ENCODE measurements around the gene PHF20. TPM values are rescaled to one million over a fixed set of nuclear protein-coding genes. Genes with fewer than 3 reads are reported as not detected.

PHF20 gene
- polyA plus RNA-seq, 6 donors from 2014 or later, result 150 to 257 (median 154) TPM

DNA sequence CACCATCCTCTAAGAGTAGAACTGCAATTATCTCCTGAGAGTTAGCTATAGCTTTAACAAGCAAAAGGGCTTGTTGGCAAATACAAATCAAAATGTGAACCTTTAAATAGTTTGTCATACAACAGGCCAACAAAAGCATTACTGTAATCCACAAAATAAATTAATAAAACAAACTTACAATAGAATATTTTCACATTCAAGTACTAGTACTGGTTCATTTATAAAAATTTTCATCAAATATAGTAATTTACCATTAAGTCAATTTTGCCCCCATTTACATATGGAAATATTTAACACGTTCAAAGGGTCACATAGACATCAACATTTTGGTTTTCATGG lies 39.2 kb upstream of the PHF20 start:
- Mint-ChIP-seq H3K9me3 (no peaks in the 10 kb centered on the region), H3K4me3 (no peak overlapping the region), H3K27ac (peak overlapping the region in 2 of 6 donors; percentile 56 to 78), H3K27me3 (no peaks in the 10 kb centered on the region), H3K4me1 (peaks cover 9 to 41% (median 25%) of the 10 kb centered on the region in 3 donors), H3K36me3 (peaks cover 14 to 22% of the 10 kb centered on the region in 2 donors)
- no peak for DNase-seq
- ATAC-seq (ENCODE audit: low read depth in 2 of 2), result no peak

DNA sequence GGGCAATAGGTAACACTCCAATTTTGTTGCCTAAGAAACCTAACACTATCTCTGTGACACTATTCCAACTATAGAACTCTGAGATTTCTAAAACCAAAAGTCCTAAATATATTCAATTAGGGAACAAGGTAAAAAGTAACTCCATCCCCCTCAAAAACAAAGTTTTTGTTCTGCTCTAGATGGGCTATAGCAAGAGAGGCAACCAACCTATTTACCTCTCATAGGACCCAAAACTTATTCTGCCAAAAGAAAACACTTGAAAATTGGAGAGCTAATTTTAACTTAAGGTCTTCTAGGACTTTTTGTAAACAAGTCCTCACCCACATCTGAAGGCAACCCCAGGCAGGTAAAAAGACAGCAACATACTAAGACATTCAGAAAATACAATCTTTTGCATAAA lies 37.4 kb upstream of the PHF20 start:
- peaks cover 17 to 55% (median 36%) of the 10 kb centered on the region in 3 donors for H3K4me1 Mint-ChIP-seq
- peaks cover 25 to 31% of the 10 kb centered on the region in 2 donors for H3K36me3 Mint-ChIP-seq
- peak overlapping the region in 3 of 8 donors; percentile 0 to 39 (median 13) for H3K4me3 Mint-ChIP-seq
- no peaks in the 10 kb centered on the region for H3K9me3 Mint-ChIP-seq
- no peaks in the 10 kb centered on the region for H3K27me3 Mint-ChIP-seq
- H3K27ac Mint-ChIP-seq, result peak overlapping the region in 3 of 6 donors; percentile 24 to 78 (median 48)
- DNase-seq (no peak), ATAC-seq (ENCODE audit: low read depth in 2 of 2) (no peak)

DNA sequence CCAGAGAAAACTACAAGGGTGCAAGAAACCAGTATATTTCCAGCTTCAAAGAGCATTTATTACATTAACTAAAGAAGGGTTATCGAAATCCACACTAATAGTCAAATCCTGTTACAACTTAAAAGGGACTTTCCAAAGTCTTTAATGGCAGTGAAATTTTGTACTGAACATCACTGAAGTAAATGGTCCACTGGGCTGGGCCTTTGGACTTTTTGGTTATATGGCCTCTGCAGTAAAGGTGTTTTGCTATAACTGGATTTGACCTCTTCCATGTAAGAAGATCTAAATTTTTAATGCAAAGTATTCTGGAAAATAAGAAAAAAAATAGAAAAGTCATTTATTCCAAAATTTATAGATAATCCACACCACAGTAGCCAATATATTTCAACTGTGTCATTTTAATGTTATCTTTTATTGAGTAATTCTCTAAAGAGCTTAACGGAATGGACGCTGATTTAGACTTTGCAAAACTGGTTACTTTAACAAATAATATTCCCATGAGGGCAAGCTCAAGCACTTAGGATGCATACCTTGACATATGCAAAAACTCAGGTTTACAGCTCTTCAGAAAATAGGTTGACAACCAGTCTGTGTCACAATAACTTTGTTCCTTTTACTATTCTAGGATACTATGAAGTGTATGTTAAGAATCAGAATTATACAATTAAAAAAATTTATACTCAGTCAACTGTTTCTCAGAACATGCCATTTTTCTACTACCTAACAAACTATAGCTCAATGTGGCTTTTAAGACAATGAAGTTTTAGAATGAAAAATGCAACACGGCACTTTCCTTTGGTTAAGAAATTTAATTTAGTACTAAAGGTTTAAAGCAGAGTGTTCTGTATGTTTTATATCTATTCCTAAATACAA lies 36.8 kb upstream of the PHF20 start:
- Mint-ChIP-seq H3K36me3 (peaks cover 28 to 37% of the 10 kb centered on the region in 2 donors), H3K4me1 (peaks cover 19 to 59% (median 42%) of the 10 kb centered on the region in 3 donors)
- DNase-seq, result no peak

DNA sequence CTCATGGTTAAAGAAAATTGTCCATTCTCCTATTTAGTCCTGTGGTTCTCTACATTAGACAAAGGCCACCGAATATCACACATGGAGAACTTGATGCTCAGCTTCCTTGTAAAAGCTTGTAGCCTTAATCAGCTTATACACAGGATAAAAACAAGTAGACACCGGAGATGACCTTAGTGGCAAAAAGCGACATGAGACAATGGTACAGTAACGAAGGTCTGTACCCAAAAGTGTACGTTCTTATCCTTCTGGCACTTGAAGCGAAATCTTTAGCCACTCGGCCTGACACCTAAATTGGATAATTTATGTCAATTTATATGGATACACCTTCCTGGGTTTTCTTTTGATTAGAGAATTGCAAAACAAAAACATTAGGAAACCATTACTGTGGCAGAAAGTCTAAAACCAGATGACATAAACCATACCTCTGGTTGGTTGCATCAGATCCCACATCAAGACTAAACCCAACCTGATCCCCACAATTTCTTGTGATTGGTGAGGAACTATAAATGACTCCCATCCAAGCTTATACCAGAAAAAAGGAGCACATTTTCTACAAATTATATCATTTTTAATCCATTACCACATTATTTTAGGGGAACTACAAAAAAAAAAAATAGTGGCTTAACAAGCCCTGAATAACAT lies 35.9 kb upstream of the PHF20 start:
- DNase-seq (no peak), ATAC-seq (ENCODE audit: low read depth in 2 of 2) (no peak)
- peak overlapping the region in 1 of 8 donors; percentile 5 for H3K4me3 Mint-ChIP-seq
- peak overlapping the region in 2 of 6 donors; percentile 31 to 44 for H3K27ac Mint-ChIP-seq
- H3K9me3 Mint-ChIP-seq, result no peaks in the 10 kb centered on the region
- peaks cover 24 to 58% (median 47%) of the 10 kb centered on the region in 3 donors for H3K4me1 Mint-ChIP-seq
- peaks cover 35 to 38% of the 10 kb centered on the region in 2 donors for H3K36me3 Mint-ChIP-seq
- no peaks in the 10 kb centered on the region for H3K27me3 Mint-ChIP-seq

More for the DNA sequence above, 36.8 kb upstream of the PHF20 start:
- peak in 1 of 2 donors; percentile 25 for ATAC-seq (ENCODE audit: low read depth in 2 of 2)
- H3K4me3 Mint-ChIP-seq, result peak overlapping the region in 2 of 8 donors; percentile 13 to 33
- peak overlapping the region in 1 of 6 donors; percentile 78 for H3K27ac Mint-ChIP-seq
- H3K27me3 Mint-ChIP-seq, result no peaks in the 10 kb centered on the region
- H3K9me3 Mint-ChIP-seq, result no peaks in the 10 kb centered on the region

DNA sequence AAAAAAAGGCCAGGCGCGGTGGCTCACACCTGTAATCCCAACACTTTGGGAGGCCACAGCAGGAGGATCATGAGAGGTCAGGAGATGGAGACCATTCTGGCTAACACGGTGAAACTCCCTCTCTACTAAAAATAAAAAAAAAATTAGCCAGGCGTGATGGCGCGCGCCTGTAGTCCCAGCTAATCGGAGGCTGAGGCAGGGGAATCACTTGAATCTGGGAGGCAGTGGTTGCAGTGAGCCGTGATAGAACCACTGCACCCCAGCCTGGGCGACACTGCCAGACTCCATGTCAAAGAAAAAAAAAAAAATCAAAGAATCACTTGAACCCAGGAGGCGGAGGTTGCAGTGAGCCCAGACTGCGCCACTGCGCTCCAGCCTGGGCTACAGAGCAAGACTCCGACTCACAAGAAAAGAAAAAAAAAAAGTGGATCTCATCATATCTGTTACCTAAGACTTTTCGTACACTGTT lies 33.9 kb upstream of the PHF20 start:
- Mint-ChIP-seq H3K9me3 (peaks cover 0 to 2% (median 0%) of the 10 kb centered on the region in 7 donors), H3K27ac (peak overlapping the region in 4 of 6 donors; percentile 10 to 77 (median 54)), H3K27me3 (no peaks in the 10 kb centered on the region), H3K36me3 (peaks cover 33 to 43% of the 10 kb centered on the region in 2 donors), H3K4me1 (peaks cover 32 to 59% (median 47%) of the 10 kb centered on the region in 3 donors), H3K4me3 (peak overlapping the region in 4 of 8 donors; percentile 35 to 58 (median 44))
- DNase-seq (no peak), ATAC-seq (ENCODE audit: low read depth in 2 of 2) (no peak)

DNA sequence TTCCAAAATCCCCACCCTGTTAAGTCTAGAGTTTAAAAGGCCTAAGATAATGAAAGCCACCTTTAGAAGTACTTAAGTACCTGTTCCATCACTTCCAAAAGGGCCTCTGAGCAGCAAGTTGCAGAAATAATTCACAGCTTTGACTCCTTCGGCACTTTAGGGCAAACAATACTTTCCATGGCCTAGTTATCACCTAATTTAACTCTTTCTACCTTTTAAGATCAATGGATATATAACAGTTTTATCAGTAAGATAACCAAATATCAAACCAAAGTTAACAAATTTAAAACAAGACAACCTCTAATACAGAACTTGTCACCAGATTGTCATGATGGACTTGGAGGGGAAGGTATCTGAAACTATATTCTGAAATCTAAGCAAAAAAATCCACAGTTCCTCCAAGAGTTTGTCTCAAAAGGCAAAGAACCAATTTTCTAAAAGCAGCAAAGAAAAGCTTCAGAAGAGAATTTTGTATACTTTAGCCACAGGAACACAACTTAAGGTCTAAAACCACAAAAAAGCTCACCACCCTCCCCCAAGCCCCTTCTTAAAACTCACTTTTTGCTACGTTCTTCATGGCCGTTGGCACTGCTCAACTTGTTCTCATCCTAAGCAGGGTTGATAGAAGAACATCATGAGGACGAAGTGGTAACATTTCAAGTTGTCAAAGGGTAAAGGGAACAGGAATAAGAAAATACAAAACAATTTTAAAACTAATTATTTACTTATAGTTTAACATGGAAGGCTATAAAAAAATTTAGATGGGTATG lies 33.2 kb upstream of the PHF20 start:
- Mint-ChIP-seq H3K4me3 (peak overlapping the region in 3 of 8 donors; percentile 37 to 58 (median 42)), H3K4me1 (peaks cover 37 to 60% (median 47%) of the 10 kb centered on the region in 3 donors), H3K9me3 (peaks cover 0 to 2% (median 0%) of the 10 kb centered on the region in 7 donors), H3K27ac (peak overlapping the region in 4 of 6 donors; percentile 10 to 77 (median 48)), H3K36me3 (peaks cover 33 to 40% of the 10 kb centered on the region in 2 donors), H3K27me3 (no peaks in the 10 kb centered on the region)
- no peak for ATAC-seq (ENCODE audit: low read depth in 2 of 2)
- DNase-seq, result no peak

DNA sequence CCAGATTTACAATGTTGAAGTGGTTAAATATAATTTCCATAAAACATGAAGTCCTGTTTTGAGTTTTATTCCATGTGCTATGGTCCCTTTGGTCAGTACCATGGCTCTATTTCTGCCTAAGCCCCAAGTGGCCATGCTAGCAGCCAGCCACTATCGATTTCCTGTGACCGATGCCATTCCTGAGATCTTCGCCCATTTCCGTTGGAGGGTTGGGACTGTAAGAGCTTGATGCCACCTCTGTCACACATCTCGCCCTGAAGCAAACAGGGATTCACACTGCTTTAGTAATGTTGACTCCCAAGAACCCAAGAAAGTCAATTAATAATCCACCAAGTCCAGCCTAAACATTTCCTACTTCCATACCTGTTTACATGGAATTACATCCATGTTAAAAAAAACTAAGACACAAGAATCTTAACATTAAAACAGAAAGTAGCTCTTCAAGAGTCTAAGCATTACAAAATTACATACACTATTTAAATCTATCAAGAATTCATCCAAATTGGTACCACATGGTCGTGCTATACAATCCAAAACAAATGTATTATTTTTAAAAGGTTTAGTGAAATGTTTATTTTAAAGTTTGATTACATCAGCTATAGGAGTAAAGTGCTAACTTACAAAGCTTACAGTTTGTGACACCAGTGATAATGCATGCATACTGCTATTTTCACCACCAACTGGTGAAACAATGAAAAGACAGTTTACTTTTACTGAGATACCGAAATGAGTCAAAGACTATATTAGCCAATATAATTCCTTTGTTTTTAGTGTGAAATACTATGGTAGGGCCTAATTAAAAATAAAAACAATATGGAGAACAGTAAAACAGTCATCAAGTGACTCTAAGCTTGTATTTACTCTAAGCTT lies 32.3 kb upstream of the PHF20 start:
- no peak for DNase-seq
- no peaks in the 10 kb centered on the region for H3K27me3 Mint-ChIP-seq
- ATAC-seq (ENCODE audit: low read depth in 2 of 2), result no peak
- peaks cover 0 to 2% (median 0%) of the 10 kb centered on the region in 7 donors for H3K9me3 Mint-ChIP-seq
- peak overlapping the region in 5 of 6 donors; percentile 35 to 97 (median 80) for H3K27ac Mint-ChIP-seq
- peaks cover 30% of the 10 kb centered on the region in 2 donors for H3K36me3 Mint-ChIP-seq
- H3K4me3 Mint-ChIP-seq, result peak overlapping the region in 7 of 8 donors; percentile 90 to 100 (median 98)
- H3K4me1 Mint-ChIP-seq, result peaks cover 40 to 63% (median 43%) of the 10 kb centered on the region in 3 donors

DNA sequence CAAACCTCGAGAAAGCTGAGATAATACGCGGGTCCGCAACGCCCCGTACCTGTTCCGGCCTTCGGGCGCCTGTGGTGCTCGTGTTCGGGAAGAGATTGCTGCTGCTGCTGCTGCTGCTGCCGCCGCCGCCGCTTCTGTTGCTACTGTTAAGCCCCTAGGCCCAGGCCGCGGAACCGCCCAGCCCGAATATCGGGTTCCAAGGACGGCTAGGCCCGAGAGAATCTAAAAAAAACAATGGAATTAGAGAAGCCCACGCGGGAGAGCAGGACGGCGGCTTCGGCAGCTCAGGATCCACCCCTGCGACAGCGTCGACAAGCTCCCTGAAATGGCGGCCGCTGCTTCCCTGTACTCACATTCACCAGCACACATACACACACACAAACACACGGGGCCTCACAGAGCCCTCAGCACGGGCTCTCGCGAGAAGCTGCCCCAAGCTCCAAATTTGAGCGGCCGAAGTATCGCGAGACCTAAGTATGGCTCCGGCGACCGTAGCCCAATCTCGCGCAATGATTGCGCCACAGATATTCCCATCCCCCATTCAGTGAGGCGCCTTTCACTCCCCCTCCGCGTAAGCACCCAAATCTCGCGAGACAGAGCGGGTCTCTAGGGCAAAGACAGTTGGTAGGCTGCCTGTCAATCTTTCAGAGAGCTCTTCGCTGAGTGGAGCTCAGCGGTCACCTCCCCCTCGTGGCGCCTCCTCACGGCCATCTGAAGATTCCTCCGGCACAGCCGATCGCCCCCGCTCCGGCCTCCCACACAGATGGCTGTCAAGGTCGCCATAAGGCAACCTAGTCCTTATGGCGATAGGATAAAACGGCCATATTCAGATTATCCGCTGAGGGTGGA lies 29.7 kb upstream of the PHF20 start, which contains the start of gene RBM39:
TSS of gene RBM39 (minus strand) at position 369 of the 849 bp plus-strand sequence. CDS start 1,386 bp downstream, outside the sequence.
- Mint-ChIP-seq H3K27ac (peak within 1 kb of the TSS; percentile 97 to 100 (median 99)), H3K27me3 (no peaks in the 10 kb centered on the region), H3K9me3 (peaks cover 0 to 2% (median 0%) of the 10 kb centered on the region in 7 donors), H3K36me3 (peaks cover 26 to 29% of the 10 kb centered on the region in 2 donors), H3K4me1 (peaks cover 39 to 51% (median 41%) of the 10 kb centered on the region in 3 donors), H3K4me3 (peak within 1 kb of the TSS; percentile 90 to 100 (median 98))
- ATAC-seq (ENCODE audit: low read depth in 2 of 2), result peak; percentile 78 to 79
- DNase-seq, result peak; percentile 99

DNA sequence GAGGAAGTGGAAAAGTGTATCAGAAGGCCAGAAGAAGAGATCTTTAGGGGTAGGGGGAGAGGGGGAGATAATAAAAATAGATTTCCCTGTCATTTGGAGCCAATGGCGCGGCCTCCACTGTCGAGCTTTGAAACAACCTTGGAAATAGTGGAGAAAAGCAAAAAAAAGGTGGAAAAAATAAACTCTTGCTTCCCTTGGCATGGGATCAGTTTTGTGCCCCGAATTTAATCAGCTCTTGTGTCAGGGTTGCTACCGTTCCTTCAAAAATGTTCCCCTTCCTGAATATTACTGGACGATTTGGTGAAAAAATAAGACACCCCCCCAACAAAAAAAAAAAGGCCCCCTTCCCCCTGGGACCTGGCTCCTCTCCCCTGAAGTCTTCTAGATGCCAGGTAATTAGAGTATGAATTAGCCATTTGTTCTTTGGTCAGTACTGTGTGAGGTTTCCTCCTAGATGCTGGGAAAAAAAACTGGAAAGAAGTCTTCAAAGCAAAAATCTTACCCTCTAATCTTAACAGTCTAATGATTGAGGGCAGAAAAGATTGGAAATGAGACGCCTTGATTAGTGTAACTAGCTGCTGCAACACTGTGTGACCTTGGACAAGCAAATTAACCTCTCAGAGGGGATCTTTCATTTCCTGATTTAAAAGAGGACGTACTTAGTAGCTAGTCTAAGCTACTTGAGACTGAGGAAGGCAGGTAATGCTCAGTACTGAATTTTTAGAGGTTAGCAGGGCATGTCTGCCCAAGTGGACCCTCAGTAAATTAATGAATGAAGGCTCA lies 28.9 kb upstream of the PHF20 start:
- Mint-ChIP-seq H3K27me3 (no peaks in the 10 kb centered on the region), H3K4me3 (peak overlapping the region; percentile 90 to 100 (median 98))
- ATAC-seq (ENCODE audit: low read depth in 2 of 2), result peak; percentile 23 to 27

DNA sequence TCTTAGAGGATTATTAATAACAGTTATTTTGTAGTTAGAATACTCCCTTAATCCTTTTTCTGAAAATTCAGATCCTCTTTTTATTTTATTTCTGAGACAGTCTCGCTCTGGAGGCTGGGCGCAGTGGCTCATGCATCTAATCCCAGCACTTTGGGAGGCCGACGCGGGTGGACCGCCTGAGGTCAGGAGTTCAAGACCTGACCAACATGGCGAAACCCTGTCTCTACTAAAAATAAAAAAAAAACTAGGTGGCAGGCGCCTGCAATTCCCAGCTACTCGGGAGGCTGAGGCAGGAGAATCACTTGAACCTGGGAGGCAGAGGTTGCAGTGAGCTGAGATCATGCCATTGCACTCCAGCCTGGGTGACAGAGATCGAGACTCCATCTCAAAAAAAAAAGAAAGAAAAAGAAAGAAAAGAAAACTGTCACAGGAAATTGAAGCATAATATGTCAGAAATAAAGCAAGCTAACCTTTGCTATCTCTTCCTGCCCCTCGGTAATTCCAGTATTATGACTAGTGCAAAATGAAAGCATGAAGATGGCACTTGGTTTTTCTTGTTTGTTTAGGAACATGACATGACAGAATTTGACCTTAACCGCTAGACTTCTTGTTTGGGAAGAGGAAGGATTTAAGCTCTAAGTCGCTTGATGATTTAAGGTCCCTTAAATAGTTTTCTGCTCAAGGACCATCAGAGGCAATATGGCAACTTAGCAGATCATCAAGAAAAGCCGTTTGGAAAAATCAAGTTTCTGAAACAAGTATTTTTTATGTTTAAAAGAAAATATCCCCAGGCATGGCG lies 27.9 kb upstream of the PHF20 start:
- DNase-seq, result no peak
- peaks cover 19 to 21% of the 10 kb centered on the region in 2 donors for H3K36me3 Mint-ChIP-seq
- ATAC-seq (ENCODE audit: low read depth in 2 of 2), result no peak
- peak overlapping the region; percentile 97 to 100 (median 99) for H3K27ac Mint-ChIP-seq
- H3K4me3 Mint-ChIP-seq, result peak overlapping the region; percentile 90 to 100 (median 98)
- H3K27me3 Mint-ChIP-seq, result no peaks in the 10 kb centered on the region
- peaks cover 0 to 2% (median 0%) of the 10 kb centered on the region in 7 donors for H3K9me3 Mint-ChIP-seq
- peaks cover 33 to 38% (median 33%) of the 10 kb centered on the region in 3 donors for H3K4me1 Mint-ChIP-seq

More for the DNA sequence above, 28.9 kb upstream of the PHF20 start:
- H3K9me3 Mint-ChIP-seq, result peaks cover 0 to 2% (median 0%) of the 10 kb centered on the region in 7 donors
- H3K4me1 Mint-ChIP-seq, result peaks cover 39 to 47% (median 40%) of the 10 kb centered on the region in 3 donors
- peaks cover 26 to 28% of the 10 kb centered on the region in 2 donors for H3K36me3 Mint-ChIP-seq
- peak; percentile 60 for DNase-seq
- H3K27ac Mint-ChIP-seq, result peak overlapping the region; percentile 97 to 100 (median 99)
